ENCODE results near the gene AP3B2. TPM values are rescaled to one million over a fixed set of nuclear protein-coding genes. Genes with fewer than 3 reads are reported as not detected.

The AP3B2 gene, protein sequence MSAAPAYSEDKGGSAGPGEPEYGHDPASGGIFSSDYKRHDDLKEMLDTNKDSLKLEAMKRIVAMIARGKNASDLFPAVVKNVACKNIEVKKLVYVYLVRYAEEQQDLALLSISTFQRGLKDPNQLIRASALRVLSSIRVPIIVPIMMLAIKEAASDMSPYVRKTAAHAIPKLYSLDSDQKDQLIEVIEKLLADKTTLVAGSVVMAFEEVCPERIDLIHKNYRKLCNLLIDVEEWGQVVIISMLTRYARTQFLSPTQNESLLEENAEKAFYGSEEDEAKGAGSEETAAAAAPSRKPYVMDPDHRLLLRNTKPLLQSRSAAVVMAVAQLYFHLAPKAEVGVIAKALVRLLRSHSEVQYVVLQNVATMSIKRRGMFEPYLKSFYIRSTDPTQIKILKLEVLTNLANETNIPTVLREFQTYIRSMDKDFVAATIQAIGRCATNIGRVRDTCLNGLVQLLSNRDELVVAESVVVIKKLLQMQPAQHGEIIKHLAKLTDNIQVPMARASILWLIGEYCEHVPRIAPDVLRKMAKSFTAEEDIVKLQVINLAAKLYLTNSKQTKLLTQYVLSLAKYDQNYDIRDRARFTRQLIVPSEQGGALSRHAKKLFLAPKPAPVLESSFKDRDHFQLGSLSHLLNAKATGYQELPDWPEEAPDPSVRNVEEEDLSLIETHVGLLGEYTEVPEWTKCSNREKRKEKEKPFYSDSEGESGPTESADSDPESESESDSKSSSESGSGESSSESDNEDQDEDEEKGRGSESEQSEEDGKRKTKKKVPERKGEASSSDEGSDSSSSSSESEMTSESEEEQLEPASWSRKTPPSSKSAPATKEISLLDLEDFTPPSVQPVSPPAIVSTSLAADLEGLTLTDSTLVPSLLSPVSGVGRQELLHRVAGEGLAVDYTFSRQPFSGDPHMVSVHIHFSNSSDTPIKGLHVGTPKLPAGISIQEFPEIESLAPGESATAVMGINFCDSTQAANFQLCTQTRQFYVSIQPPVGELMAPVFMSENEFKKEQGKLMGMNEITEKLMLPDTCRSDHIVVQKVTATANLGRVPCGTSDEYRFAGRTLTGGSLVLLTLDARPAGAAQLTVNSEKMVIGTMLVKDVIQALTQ
- 1.7 TPM for total RNA-seq
- long read RNA-seq, partial matches to known transcripts: 0 of 1 reads
- long read RNA-seq, other reads (novel, unspliced or antisense): 0 of 1 reads

DNA sequence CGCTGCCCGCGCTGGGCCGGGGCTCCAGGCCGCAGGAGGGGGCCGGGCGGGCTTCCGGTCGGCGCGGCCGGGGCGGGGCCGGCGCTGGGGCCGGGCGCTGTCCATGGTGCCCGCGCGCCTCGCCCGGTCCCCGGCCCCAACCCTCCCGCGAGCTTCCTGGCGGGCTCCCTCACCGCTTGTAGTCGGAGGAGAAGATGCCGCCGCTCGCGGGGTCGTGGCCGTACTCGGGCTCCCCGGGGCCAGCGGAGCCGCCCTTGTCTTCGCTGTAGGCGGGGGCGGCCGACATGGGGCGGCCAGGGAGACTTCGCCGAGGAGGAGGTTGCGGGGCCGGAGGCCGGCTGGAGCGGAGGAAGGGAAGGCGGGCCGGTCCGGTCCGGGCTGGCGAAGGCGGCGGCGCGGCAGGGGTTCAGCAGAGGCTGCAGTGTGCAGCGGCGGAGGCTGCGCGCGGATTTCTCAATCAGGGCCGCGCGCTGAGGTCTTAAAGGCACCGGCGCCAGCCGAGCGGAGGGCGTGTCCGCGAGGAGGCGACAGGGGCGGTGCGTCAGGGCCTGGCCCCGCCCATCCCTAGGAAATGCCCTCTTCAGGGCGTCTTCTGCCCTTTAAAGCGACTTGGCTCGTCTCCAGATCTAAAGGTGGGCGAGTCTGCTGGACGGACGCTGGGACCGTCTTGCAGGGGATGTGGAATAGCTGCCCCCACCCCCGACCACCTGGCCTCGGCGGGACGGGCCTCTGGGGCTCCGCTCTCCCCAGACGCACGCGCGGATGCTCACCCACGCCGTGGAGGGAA lies at the start of gene AP3B2:
Gene AP3B2, minus strand, starts transcription at position 455 of the 787 bp plus-strand sequence. Its CDS starts 169 bp downstream, at position 286.
- DNase-seq (peak; percentile 87), ATAC-seq (ENCODE audit: poor library complexity) (peak; percentile 99)
- intact Hi-C loops (cut with DNase I): no loop called here

DNA sequence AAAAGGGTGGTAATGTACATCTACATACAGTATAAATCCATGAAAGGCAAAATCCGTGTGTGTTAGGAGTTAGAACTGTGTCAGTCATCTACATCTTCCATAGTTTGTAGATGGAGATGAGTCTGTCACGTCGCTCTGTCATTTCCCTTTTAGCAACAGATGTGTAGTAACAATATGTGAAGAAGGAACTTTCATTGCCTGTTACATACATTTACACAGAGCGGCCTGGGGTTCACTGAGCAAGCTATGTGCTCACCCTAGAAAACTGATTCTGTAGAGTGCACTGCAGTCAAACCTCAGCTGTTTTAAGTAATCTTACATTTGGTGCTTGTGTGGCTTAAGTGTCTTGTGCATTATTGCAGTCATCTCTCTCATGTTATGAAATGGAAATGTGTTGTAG lies 41.6 kb upstream of the AP3B2 start:
- DNase-seq (no peak), ATAC-seq (ENCODE audit: poor library complexity) (no peak)

DNA sequence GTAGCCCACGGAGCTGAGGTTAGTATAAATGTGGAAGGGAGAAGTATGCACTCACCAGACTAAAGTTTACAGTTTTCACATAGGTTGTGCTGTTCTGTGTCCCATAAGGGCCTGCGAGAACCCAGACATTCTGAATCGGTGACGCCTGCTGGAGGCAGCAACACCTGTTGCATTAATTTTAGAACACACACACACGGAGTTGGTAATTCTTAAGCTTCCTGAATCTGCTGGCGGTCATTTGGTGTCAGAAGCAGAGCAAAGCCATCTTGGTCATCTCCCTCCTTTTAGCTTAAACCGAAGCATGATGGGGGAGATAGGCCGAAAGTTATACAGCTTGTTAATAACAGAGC lies 41.1 kb upstream of the AP3B2 start:
- DNase-seq (no peak), ATAC-seq (ENCODE audit: poor library complexity) (peak; percentile 3)
- intact Hi-C loops (cut with DNase I): no loop called here

More for the DNA sequence above, 41.6 kb upstream of the AP3B2 start:
- intact Hi-C loops (cut with DNase I): no loop called here

DNA sequence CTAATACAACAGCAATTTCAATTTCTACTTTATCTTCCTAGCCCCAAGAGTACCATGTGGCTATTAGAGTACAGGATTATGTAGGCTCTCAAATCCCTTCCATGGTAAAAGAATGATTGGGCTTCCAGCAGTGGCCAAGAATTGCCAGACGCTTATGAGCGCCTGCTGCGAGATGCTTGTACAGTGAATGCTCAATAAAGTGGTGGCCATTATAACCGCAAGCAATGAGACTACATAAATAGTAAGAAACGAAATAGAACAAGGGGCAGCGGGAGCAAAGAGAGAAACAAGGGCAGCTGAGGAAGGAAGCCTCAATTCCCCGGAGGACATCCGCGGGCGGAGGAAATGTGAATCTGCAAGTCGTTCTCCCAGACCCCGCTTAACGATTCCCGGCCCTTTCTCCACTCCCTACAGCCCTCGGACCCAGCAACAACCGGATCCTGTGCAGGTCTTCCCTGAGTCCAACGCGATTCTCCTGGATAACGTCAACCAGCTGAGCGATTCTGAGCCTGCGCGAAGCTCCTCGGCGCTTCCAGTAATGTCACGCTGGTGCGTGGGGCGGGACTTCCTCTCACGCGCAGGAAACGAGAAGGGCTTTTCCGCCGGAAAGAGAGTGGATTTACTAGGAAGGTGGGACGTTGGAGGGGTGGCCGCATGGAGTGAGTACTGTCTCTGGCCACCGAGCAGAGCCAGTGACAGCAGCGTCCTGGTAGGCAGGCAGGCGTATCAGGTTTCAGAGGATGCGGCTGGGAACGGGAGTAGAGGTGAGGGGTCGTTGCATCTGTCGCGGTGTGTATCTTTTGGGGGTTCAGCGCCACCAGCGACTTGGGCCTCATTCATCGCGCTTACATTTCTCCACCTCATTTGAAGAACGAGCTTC lies 40.5 kb upstream of the AP3B2 start:
- ATAC-seq (ENCODE audit: poor library complexity) (peak; percentile 99), DNase-seq (peak; percentile 95)
- intact Hi-C loops (cut with DNase I): no loop called here

DNA sequence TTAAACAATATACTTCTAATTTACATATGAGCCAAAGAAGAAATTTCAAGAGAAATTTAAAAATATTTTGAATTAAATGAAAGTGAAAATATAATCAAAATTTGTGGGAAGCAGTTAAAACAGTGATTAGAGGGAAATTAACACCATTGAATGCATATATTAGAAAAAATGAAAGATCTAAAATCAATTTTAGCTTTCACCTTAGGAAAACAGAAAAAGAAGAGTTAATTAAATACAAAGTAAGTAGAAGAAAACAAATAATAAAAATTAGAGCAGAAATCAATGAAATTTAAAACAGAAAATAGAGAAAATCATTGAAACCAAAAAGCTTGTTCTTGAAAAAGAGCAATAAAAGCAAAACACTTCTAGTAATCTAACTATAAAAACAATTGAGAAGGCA lies 38.6 kb upstream of the AP3B2 start:
- DNase-seq: no peak
- ATAC-seq (ENCODE audit: poor library complexity): no peak
- intact Hi-C loops (cut with DNase I): no loop called here

DNA sequence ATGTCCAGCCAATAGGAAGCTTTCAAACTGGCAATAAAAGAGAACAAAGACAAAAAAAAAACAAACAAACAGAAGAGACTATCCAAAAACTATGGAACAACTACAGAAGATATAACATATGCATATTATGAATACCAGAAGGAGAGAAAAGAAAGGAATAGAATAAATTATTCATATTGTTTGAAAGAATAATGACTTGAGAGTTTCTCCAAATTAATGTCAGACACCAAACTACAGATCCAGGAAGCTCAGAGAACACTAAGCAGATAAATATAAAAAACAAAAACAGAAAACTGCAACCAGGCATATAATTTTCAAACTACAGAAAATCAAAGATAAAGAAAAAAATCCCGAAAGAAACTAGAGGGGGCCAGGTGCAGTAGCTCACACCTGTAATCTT lies 34.1 kb upstream of the AP3B2 start:
- ATAC-seq (ENCODE audit: poor library complexity) (no peak), DNase-seq (no peak)
- intact Hi-C loops (cut with DNase I): no loop called here

DNA sequence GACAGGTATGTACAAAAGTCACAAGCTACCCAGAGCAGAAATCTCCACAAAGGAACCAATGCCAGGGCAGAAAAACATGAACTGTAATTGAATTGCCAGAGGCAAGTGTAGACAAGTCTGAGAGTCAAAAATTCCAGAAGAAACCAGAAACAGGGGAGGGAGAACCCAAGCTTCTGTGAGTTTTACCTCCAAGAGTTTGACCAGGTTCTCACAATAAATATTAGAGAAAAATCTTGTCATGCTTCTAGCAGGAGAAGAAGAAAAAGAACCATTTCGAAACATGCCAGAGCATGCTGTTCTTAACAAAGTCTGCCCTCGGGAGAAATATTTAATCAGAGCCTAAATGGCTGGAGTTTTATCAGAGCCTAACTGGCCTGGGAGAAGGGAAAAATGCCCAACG lies 32.5 kb upstream of the AP3B2 start:
- intact Hi-C loops (cut with DNase I): no loop called here
- no peak for DNase-seq

DNA sequence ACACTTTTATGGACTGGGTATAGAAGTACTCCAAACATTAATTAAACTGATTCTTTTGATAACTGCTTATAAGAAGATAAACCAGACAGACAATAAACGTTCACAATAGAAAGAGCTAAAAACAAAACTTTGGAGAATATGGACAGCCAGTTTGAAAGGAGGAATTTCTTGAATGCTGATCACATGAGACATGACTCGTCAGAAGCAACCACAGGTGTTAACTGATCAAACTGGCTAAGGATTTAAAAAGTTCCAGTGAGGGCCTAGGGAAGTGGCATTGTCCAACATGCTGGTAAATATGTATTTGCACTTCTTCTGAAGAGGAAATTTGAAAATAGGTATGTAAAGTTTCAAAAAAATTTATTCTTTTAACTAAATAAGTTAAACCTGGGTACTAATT lies 29.4 kb upstream of the AP3B2 start:
- ATAC-seq (ENCODE audit: poor library complexity): no peak
- no peak for DNase-seq
- intact Hi-C loops (cut with DNase I): no loop called here

More for the DNA sequence above, 32.5 kb upstream of the AP3B2 start:
- ATAC-seq (ENCODE audit: poor library complexity): no peak

DNA sequence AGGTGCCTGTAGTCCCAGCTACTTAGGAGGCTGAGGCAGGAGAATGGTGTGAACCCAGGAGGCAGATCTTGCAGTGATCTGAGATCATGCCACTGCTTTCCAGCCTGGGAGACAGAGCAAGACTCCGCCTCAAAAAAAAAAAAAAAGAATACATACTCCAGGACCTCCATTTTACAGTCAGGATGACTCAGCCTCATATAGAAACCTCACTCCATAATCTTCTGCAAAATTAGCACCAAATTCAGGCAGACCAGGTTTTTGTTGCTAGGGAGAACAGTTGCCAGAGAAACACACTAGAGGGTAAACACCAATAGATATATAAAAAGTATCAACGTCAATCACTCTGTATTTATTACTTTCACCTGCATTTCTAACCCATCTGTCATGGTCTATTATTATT lies 28.3 kb upstream of the AP3B2 start:
- no peak for DNase-seq
- no peak for ATAC-seq (ENCODE audit: poor library complexity)
- intact Hi-C loops (cut with DNase I): no loop called here

DNA sequence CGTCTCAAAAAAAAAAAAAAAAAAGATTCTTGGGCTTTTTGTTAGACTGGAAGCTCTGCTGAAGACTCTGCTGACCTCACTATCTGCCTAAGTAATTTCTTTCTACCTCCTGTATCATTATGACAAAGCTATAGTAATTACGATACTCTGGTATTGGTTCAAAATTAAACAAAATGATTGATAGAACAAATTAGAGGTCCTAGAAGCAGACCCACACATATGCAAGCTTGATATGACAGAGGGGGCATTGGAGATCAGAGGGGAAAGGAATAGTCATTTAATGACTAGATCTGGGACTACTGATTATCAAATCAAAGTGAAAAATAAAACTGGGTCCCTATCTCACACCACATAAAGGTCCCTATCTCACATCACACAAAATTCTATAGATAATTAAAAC lies 21.9 kb upstream of the AP3B2 start:
- intact Hi-C loops (cut with DNase I): no loop called here
- no peak for DNase-seq
- ATAC-seq (ENCODE audit: poor library complexity): no peak

DNA sequence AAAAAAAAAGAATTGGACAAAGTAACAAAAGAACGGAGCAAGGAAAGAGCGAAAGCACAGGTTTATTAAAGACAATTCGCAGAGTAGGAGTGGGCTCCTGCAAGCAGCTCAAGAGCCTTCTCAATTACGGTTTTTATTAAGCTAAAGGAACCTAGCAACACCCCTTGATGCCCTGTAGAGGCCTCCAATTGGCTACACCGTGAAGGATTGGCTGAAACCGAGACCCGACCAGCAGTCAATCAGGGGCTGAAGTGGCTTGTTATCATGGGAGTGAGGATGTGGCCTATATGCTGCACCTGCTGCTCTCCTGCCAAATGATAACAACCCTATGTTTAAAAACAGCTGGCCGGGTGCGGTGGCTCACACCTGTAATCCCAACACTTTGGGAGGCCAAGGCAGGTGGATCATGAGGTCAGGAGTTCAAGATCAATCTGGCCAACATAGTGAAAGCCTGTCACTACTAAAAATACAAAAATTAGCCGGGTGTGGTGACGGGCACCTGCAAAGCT lies 20.4 kb upstream of the AP3B2 start:
- no peak for DNase-seq
- intact Hi-C loops (cut with DNase I): no loop called here
- ATAC-seq (ENCODE audit: poor library complexity): no peak

DNA sequence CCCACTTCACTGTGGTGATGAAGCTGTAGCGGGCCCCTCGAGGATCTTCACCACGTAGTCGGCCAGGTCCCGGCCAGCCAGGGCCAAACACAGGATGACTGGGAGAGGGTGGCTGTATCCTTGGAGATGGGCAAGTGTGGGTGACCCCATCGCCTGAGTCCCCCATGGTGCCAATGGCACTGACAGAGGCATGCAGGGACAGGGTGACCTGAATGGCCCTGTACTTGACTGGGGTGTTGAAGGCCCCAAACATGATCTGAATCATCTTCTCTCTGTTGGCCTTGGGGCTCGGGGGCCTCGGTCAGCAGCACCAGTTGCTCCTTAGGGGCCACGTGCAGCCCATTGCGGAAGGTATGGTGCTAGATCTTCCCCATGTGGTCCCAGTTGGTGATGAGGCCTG lies 17.1 kb upstream of the AP3B2 start:
- intact Hi-C loops (cut with DNase I): no loop called here
- ATAC-seq (ENCODE audit: poor library complexity) (no peak), DNase-seq (no peak)

DNA sequence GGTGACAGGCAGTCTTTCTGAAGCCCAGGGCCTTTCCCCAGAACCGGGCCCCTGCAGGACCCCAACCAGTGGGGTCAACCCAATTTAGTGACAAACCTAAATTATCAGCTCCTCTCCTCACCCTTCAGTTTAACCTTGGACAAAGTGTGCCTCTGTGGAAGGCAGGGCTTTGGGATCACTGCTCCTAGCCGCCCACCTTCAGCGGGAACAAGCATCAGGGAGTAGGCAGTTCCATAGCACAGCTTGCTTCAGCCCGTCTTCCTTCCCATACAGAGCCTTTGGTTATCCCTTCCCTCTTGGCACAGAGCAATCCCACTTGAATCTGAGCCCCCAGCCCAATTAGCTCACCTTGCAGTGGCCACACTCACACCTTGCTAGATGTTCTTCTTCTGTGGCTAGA lies 5.3 kb upstream of the AP3B2 start:
- intact Hi-C loops (cut with DNase I): no loop called here
- no peak for ATAC-seq (ENCODE audit: poor library complexity)

DNA sequence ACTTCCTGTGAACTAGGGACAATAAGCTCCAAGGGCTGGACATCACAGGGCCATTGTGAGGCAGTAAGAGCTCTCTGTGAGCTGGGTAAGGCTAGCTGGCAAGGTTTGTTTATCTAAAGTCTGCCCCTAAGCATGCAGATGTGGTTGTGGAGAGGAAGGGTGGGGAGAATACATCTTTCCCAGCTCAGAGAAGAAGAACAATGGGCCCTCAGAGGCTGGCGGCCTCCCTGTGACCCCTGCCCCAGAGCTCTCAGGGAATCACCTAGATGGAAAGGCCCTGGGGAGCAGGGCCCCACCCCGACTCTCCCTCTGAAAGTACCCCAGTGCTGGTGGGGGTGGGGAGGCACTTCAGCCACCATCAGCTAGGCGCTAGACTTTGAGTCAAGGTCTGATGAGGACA lies 4.3 kb upstream of the AP3B2 start:
- ATAC-seq (ENCODE audit: poor library complexity): no peak
- no peak for DNase-seq
- intact Hi-C loops (cut with DNase I): no loop called here

More for the DNA sequence above, 5.3 kb upstream of the AP3B2 start:
- no peak for DNase-seq

DNA sequence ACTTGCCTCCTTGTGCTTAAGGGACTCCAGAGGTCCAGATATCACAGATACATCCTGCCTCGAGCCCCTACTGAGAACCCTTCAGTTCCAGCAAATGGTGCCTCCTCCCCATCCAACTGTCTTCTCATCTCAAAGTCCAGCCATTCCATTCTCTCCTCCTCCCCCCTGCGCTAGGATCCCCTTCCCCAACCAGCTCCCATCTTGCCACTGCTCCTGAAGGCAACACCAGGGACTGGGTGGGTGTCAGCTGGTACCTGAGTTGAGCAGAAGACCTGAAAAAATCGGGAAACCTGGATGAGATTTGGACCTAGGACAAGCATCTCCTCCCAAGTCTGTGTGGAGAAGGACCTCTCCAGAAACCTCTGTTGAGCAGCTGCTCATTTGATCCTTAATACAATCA lies 2.4 kb upstream of the AP3B2 start:
- no peak for DNase-seq
- no peak for ATAC-seq (ENCODE audit: poor library complexity)
- intact Hi-C loops (cut with DNase I): no loop called here

DNA sequence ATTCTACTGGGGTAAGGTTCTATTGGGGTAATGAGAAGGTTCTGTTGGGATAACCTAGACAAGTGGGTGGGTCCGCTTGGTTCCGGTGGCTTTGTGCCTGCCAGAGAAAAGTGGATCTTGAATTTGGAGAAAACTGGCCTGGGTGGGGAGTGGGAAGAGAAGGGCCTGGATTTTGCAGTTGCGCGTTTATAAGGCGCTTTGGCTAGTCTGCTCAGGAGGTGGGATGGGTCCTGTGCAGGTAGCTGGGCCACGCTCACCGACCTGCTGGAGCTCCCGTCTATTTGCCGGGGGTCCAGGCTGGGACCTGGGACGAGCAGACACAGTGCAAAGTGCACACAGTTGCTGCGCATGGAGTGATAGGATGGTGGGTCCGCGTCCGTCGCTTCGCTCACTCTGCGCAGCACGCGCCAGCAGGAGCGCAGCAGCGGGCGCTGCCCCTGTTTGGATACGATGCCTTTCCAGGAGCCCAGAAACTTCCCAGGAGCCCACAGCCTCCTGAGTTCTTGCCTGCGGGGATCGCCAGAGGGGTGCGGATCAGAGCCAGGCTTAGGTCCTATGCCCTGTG lies 1.3 kb upstream of the AP3B2 start:
- DNase-seq (no peak), ATAC-seq (ENCODE audit: poor library complexity) (no peak)
- intact Hi-C loops (cut with DNase I): no loop called here

DNA sequence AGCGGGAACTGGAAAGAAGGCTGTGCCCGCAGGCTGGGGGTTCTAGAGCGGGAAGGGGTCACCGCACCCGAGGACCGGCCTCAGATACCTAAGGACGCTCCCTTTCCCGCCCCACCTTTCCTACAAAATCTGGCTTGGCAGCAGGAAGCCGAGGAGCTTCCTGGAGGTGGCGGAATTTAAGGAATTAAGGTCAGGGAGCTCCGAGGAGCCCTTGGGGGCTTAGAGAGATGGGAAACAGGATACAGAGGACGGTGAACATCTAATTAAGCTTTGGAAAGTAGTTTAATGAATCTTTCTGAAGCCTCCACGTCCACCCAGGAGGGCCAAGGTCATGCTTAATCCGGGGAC lies 507 bp upstream of the AP3B2 start:
- DNase-seq (no peak), ATAC-seq (ENCODE audit: poor library complexity) (no peak)
- intact Hi-C loops (cut with DNase I): no loop called here

DNA sequence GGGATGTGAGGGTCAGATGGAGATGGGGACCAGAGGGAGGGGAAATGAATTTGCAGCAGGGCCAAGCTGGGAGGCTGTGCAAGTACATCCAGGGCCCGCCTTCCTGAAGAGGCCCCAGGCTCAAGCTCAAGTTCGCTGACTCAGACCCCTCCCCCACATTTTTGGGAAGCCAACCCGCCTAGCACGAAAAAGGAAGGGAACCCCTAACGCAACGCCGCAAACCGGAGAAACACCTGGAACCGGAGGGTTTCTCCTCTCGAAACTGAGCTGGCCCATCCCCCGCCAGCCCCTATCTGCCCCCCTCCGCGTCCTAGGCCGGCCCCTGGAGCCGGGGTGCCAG lies 624 bp downstream of the AP3B2 start:
- no peak for DNase-seq
- intact Hi-C loops (cut with DNase I): no loop called here
- no peak for ATAC-seq (ENCODE audit: poor library complexity)

All from Right ventricle myocardium superior (tissue), 1 donor.